ENCODE data around the gene FRAS1.

DNA sequence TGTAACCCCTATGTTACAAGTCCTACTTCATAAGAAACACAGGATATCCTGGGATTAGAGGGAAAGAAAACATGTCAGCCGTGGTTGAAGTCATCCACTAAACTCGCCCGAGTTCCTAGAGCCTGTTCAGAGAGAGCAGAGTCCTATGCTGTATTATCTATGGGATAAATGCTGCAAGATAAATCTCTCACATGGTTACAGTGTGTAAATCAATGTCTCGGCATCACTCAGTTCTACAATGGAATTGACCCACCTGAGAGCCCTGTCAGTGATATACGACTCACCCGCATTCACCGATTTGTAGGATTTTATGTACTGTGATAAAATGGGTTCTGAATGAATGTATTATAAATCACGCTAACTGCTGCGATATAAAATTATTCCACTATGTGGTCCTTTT, 366.7 kb downstream of the FRAS1 start:
- no peak for TF ChIP-seq POLR2A (IDR thresholded peaks at IDR 0.05; ENCODE audit: low read depth, low read length)
- no peak for TF ChIP-seq POLR2AphosphoS5 (IDR thresholded peaks at IDR 0.05; ENCODE audit: low read depth, low read length)
- no peak for TF ChIP-seq TAF1 (IDR thresholded peaks at IDR 0.05; ENCODE audit: low read depth, low read length)

All from GM12891 (cell line).